NB4 (cell line): ENCODE results near the gene CACNA2D2.

Experiments
- DNase-seq: peaks from one replicate; pipeline ENCODE4 v3.0.0; 2010; ENCODE audit warnings: low read depth
- H3K4me3 ChIP-seq: one replicate; pipeline ENCODE4 v1.5.1; 2011; ENCODE audit warnings: mild to moderate bottlenecking, low read depth, low read length, moderate library complexity
- CTCF ChIP-seq: IDR thresholded peaks from one replicate; pipeline ENCODE4 v1.5.1; 2012; ENCODE audit warnings: low read depth, low read length
- MYC ChIP-seq: IDR thresholded peaks from 2 replicates; pipeline ENCODE4 v1.6.1; 2011; ENCODE audit warnings: low read depth, low read length
- POLR2A ChIP-seq: IDR thresholded peaks from 2 replicates; pipeline ENCODE4 v1.6.1; 2011; ENCODE audit warnings: mild to moderate bottlenecking; ENCODE audit not compliant: insufficient read length; ENCODE audit errors: extremely low read depth
- TF ChIP-seq, protein P1 (sequence below): IDR thresholded peaks from 2 replicates; pipeline ENCODE4 v1.6.1; 2011; ENCODE audit warnings: low read depth, low read length

The CACNA2D2 gene

GRCh38 chr3:50339485-50340146 is 163.8 kb downstream of the CACNA2D2 start:
- peak; percentile 69 for DNase-seq
- H3K4me3 ChIP-seq: peak overlapping the region; percentile 99
- no peak for TF ChIP-seq CTCF
- TF ChIP-seq POLR2A: no peak
- TF ChIP-seq, protein P1, sequence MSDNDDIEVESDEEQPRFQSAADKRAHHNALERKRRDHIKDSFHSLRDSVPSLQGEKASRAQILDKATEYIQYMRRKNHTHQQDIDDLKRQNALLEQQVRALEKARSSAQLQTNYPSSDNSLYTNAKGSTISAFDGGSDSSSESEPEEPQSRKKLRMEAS: no peak
- no peak for TF ChIP-seq MYC

DNA sequence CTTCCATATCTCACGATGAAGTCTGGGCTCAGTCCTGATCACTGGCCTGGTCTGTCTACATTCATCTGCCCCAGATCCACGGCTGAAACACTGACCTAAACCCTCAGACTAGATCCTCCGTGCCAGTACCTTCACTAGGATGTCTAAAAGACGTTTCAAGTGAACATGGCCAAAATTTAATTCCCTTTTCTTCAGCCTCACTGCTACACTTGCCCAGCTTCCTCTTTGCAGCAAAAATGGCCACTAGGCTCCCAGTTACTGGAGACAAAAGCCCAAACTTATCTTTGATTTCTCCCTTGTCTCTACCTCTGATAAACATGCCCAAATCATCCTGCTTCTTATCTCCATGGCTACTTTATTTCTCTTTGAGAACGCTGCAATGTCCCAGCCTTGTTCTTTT is 164.5 kb downstream of the CACNA2D2 start:
- peak overlapping the region; percentile 99 for H3K4me3 ChIP-seq
- peak; percentile 68 for DNase-seq
- TF ChIP-seq, protein P1: no peak
- TF ChIP-seq POLR2A: no peak
- TF ChIP-seq MYC: no peak
- TF ChIP-seq CTCF: no peak

- H3K4me3 ChIP-seq: peak overlapping the region; percentile 99
- DNase-seq: peak; percentile 99
- TF ChIP-seq MYC: peak; percentile 65
- TF ChIP-seq CTCF: no peak
- TF ChIP-seq POLR2A: peak; percentile 79
- TF ChIP-seq, protein P1: peak; percentile 82
These were observed 166.1 kb downstream of the CACNA2D2 start for GRCh38 chr3:50337175-50337861.

DNA sequence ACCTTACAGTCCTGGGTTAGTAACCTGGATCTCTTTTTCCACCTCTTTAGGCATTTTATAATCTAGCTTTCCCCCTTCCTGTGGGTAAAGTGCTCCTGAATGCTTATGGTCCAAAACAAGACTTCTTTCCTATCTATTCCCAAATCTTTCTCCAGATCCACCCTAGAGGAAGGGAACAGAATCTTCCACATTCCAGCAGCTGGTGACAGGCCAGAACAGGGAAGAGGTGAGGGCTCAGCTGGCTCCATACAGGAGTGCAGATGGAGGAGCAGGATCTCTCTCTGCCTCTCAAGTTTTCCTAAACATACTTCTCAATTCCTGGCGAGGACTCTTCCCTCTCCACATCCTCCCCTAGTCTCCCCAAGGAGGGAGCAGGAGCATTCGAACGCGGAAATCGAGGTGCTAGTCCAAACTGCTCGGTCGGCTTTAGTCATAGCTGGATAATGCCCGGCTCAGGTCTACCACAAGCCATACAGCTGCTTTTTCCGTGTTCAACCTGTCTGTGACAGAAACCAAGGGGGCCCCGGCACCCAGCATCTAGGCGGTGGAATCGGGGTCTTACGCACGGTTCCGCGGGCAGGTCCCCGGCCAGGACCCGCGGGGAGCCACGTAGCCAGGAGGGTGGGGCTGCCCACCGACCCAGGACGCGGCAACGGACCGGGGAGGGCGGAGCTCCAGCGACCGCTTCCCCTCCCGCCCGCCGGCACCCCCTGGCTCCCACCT is 166.8 kb downstream of the CACNA2D2 start:
- no peak for DNase-seq
- TF ChIP-seq POLR2A: no peak
- no peak for TF ChIP-seq CTCF
- TF ChIP-seq, protein P1: no peak
- no peak for TF ChIP-seq MYC
- H3K4me3 ChIP-seq: peak overlapping the region; percentile 95

DNA sequence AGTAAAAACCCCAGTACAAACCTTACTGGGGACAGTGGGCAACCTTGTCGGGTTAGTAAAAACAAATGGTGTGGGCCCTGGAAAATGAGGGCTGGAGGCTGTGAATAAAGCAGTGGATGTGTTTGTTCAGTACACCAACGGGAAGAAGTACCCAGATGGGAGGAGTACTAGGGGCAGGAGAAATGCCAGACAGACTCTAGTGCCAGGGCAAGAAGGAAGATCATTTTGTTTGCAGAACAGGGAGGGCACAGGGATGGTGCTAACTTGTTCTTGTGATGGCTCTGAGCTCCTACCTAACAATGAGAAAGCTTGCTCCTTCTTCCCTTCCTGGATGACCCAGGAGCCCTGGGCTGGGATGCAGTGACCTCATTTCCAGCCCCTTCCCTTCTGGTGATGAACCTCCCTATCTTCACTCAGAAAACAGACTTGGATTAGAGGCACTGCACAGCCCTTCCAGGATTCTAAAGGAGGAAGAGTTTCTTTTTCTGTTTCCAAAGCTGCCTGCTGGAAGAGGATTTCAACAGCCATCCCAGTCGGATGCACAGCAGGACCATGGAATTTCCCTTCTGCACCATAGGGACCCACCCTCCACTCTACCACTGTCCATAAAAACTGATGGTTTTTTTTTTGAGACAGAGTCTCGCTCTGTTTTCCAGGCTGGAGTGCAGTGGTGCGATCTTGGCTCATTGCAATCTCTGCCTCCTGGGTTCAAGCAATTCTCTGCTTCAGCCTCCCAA is 168.9 kb downstream of the CACNA2D2 start:
- peak overlapping the region; percentile 21 for H3K4me3 ChIP-seq
- DNase-seq: no peak

More for the DNA sequence above, 168.9 kb downstream of the CACNA2D2 start:
- TF ChIP-seq POLR2A (no peak), CTCF (no peak), MYC (no peak)
- TF ChIP-seq, protein P1: no peak
